ENCODE results near the gene PUDP. TPM values are rescaled to one million over a fixed set of nuclear protein-coding genes. Genes with fewer than 3 reads are reported as not detected.
"Not testable (repeated sequence)": the region's sequence is repeated elsewhere in the genome, so short reads cannot be mapped to it uniquely, and the experiment has no call there.

Gene PUDP
- total RNA-seq, 1 donor from 2014 or later = 11.2 TPM

- peak; percentile 2 for DNase-seq (ENCODE audit: low read depth)
These were observed 104.0 kb downstream of the PUDP start for GRCh38 chrX:7043796-7044433.

GRCh38 chrX:7028246-7028645 is 119.7 kb downstream of the PUDP start:
- DNase-seq (ENCODE audit: low read depth) = peak; percentile 48

GRCh38 chrX:7027071-7027470 is 120.9 kb downstream of the PUDP start:
- DNase-seq (ENCODE audit: low read depth) = no peak

GRCh38 chrX:7026365-7026764 is 121.6 kb downstream of the PUDP start:
- not testable (repeated sequence) for DNase-seq (ENCODE audit: low read depth)

- no peak for DNase-seq (ENCODE audit: low read depth)
These were observed 122.5 kb downstream of the PUDP start for GRCh38 chrX:7025471-7025870.

- no peak for DNase-seq (ENCODE audit: low read depth)
These were observed 123.1 kb downstream of the PUDP start for GRCh38 chrX:7024850-7025249.

- DNase-seq (ENCODE audit: low read depth) = not testable (repeated sequence)
These were observed 125.0 kb downstream of the PUDP start for GRCh38 chrX:7022996-7023395.

GRCh38 chrX:7021991-7022390 is 126.0 kb downstream of the PUDP start:
- DNase-seq (ENCODE audit: low read depth) = no peak

GRCh38 chrX:7019555-7019954 is 128.4 kb downstream of the PUDP start:
- no peak for DNase-seq (ENCODE audit: low read depth)

GRCh38 chrX:7012262-7012834 is 135.6 kb downstream of the PUDP start:
- not testable (repeated sequence) for DNase-seq (ENCODE audit: low read depth)

- DNase-seq (ENCODE audit: low read depth) = not testable (repeated sequence)
These were observed 137.1 kb downstream of the PUDP start for GRCh38 chrX:7010897-7011296.

- DNase-seq (ENCODE audit: low read depth) = not testable (repeated sequence)
These were observed 140.6 kb downstream of the PUDP start for GRCh38 chrX:7007328-7007727.

Small RNA genes lying within 50 kb of the gene (microRNA-seq; reads per million reads assigned to microRNA genes)
- not detected for gene MIR4767

Other genes starting within 250 kb of the PUDP start
- gene STS, start 441 bp downstream of the PUDP start, total RNA-seq = 6.2 and 9.1 TPM in 2 replicates

All from myocyte (in vitro differentiated cells).